ENCODE data around the gene NCCRP1.
"Not testable (repeated sequence)": the region's sequence is repeated elsewhere in the genome, so short reads cannot be mapped to it uniquely, and the experiment has no call there.

NCCRP1 gene

GRCh38 chr19:39245166-39245565, 48.4 kb downstream of the NCCRP1 start:
- H3K27me3 ChIP-seq (ENCODE audit: insufficient read depth, low read length, poor library complexity, severe bottlenecking); H2AFZ ChIP-seq (ENCODE audit: low read length); H3K9me2 ChIP-seq (replicated peaks; ENCODE audit: low read depth, low read length); H3K4me3 ChIP-seq (ENCODE audit: low read length, poor library complexity, severe bottlenecking); H3F3A ChIP-seq (ENCODE audit: low read depth); H3K4me2 ChIP-seq (ENCODE audit: low read depth, low read length, poor library complexity, severe bottlenecking); H3K36me3 ChIP-seq (ENCODE audit: insufficient read depth, low read length); H3K79me2 ChIP-seq (ENCODE audit: insufficient read depth, low read length); H4K20me1 ChIP-seq (ENCODE audit: insufficient read depth, low read length, poor library complexity, severe bottlenecking); H3K9me3 ChIP-seq (ENCODE audit: insufficient read depth, low read depth, low read length); H3K9ac ChIP-seq (ENCODE audit: low read depth, low read length, poor library complexity, severe bottlenecking): not testable (repeated sequence)
- peaks cover 26% of the 10 kb centered on the region for H3K4me1 ChIP-seq (ENCODE audit: insufficient read depth, low read length, poor library complexity, severe bottlenecking)

- no peak overlapping the region for H3K9ac ChIP-seq (ENCODE audit: low read depth, low read length, poor library complexity, severe bottlenecking)
- TF ChIP-seq EZH2phosphoT487 (IDR thresholded peaks at IDR 0.05; ENCODE audit: borderline replicate concordance) (no peak), CTCF (conservative IDR thresholded peaks at IDR 0.05; ENCODE audit: low read length) (no peak)
- H3K4me1 ChIP-seq (ENCODE audit: insufficient read depth, low read length, poor library complexity, severe bottlenecking): peaks cover 26% of the 10 kb centered on the region
- H3K4me3 ChIP-seq (ENCODE audit: low read length, poor library complexity, severe bottlenecking): no peak overlapping the region
- H3K9me3 ChIP-seq (ENCODE audit: insufficient read depth, low read depth, low read length): no peaks in the 10 kb centered on the region
- no peaks in the 10 kb centered on the region for H4K20me1 ChIP-seq (ENCODE audit: insufficient read depth, low read length, poor library complexity, severe bottlenecking)
- no peaks in the 10 kb centered on the region for H3K36me3 ChIP-seq (ENCODE audit: insufficient read depth, low read length)
- H3K9me2 ChIP-seq (replicated peaks; ENCODE audit: low read depth, low read length): no peaks in the 10 kb centered on the region
- H3K4me2 ChIP-seq (ENCODE audit: low read depth, low read length, poor library complexity, severe bottlenecking): no peak overlapping the region
- 0 out of 2 replicates have a peak, but pooled peaks cover 4% of the 10 kb centered on the region for H3F3A ChIP-seq (ENCODE audit: low read depth)
- no peak overlapping the region for H2AFZ ChIP-seq (ENCODE audit: low read length)
- H3K79me2 ChIP-seq (ENCODE audit: insufficient read depth, low read length): no peaks in the 10 kb centered on the region
- no peaks in the 10 kb centered on the region for H3K27me3 ChIP-seq (ENCODE audit: insufficient read depth, low read length, poor library complexity, severe bottlenecking)
Observed at GRCh38 chr19:39246951-39247669, 50.3 kb downstream of the NCCRP1 start.

- H3K9me2 ChIP-seq (replicated peaks; ENCODE audit: low read depth, low read length): no peaks in the 10 kb centered on the region
- H3K4me3 ChIP-seq (ENCODE audit: low read length, poor library complexity, severe bottlenecking): no peak overlapping the region
- TF ChIP-seq EZH2phosphoT487 (IDR thresholded peaks at IDR 0.05; ENCODE audit: borderline replicate concordance): no peak
- no peak for TF ChIP-seq CTCF (conservative IDR thresholded peaks at IDR 0.05; ENCODE audit: low read length)
- H2AFZ ChIP-seq (ENCODE audit: low read length): no peak overlapping the region
- peaks cover 7% of the 10 kb centered on the region; the same call in 1 of the 2 replicates for H3F3A ChIP-seq (ENCODE audit: low read depth)
- H3K27me3 ChIP-seq (ENCODE audit: insufficient read depth, low read length, poor library complexity, severe bottlenecking): no peaks in the 10 kb centered on the region
- H3K9me3 ChIP-seq (ENCODE audit: insufficient read depth, low read depth, low read length): no peaks in the 10 kb centered on the region
- no peaks in the 10 kb centered on the region for H3K36me3 ChIP-seq (ENCODE audit: insufficient read depth, low read length)
- H3K9ac ChIP-seq (ENCODE audit: low read depth, low read length, poor library complexity, severe bottlenecking): no peak overlapping the region
- H3K4me2 ChIP-seq (ENCODE audit: low read depth, low read length, poor library complexity, severe bottlenecking): no peak overlapping the region
- no peaks in the 10 kb centered on the region for H3K79me2 ChIP-seq (ENCODE audit: insufficient read depth, low read length)
- H3K4me1 ChIP-seq (ENCODE audit: insufficient read depth, low read length, poor library complexity, severe bottlenecking): peaks cover 35% of the 10 kb centered on the region
- H4K20me1 ChIP-seq (ENCODE audit: insufficient read depth, low read length, poor library complexity, severe bottlenecking): no peaks in the 10 kb centered on the region
Observed at GRCh38 chr19:39247701-39248664, 51.2 kb downstream of the NCCRP1 start.

Measured in Loucy (cell line).